ACC112 (cell line): ENCODE data around the gene SLAMF1.
"Not testable (repeated sequence)": the region's sequence is repeated elsewhere in the genome, so short reads cannot be mapped to it uniquely, and the experiment has no call there.

ENCODE experiments used
- H2AFZ ChIP-seq: fragments of 200-600 bp; sonication (generic); one replicate; pipeline ENCODE4 v1.6.0; 2017; ENCODE audit warnings: antibody characterized with exemption, low read length; ENCODE audit not compliant: unreplicated experiment
- H3K27ac ChIP-seq: fragments of 200-600 bp; sonication (generic); 2 replicates; pipeline ENCODE4 v1.5.1; 2014; ENCODE audit warnings: low read depth, mild to moderate bottlenecking, antibody characterized with exemption, low read length, moderate library complexity
- H3K27me3 ChIP-seq: fragments of 200-600 bp; sonication (generic); 2 replicates; pipeline ENCODE4 v1.6.1; 2014; ENCODE audit warnings: mild to moderate bottlenecking, antibody characterized with exemption, low read length, moderate library complexity, mixed read lengths; ENCODE audit not compliant: insufficient read depth
- H3K36me3 ChIP-seq: fragments of 200-600 bp; sonication (generic); 2 replicates; pipeline ENCODE4 v1.6.1; 2016; ENCODE audit warnings: mild to moderate bottlenecking, antibody characterized with exemption, low read length, moderate library complexity, mixed read lengths; ENCODE audit not compliant: insufficient read depth
- H3K4me1 ChIP-seq: fragments of 200-600 bp; sonication (generic); one replicate; pipeline ENCODE4 v1.6.1; 2016; ENCODE audit warnings: low read length, mixed read lengths; ENCODE audit not compliant: insufficient read depth, unreplicated experiment, control insufficient read depth
- H3K4me3 ChIP-seq: fragments of 200-600 bp; sonication (generic); 2 replicates; pipeline ENCODE4 v1.5.1; 2014; ENCODE audit warnings: mild to moderate bottlenecking, low read depth, low read length
- H3K79me2 ChIP-seq: fragments of 200-600 bp; sonication (generic); one replicate; pipeline ENCODE4 v1.6.0; 2016; ENCODE audit warnings: low read length; ENCODE audit not compliant: control insufficient read depth, unreplicated experiment, insufficient read depth

The SLAMF1 gene

GRCh38 chr1:160560045-160560705 is 86.7 kb downstream of the SLAMF1 start:
- Histone ChIP-seq H2AFZ (no peak overlapping the region), H3K79me2 (no peaks in the 10 kb centered on the region), H3K4me3 (no peak overlapping the region), H3K27me3 (peaks cover 22% of the 10 kb centered on the region; the same call in 1 of the 2 replicates), H3K27ac (no peak overlapping the region), H3K36me3 (no peaks in the 10 kb centered on the region), H3K4me1 (no peaks in the 10 kb centered on the region)

- not testable (repeated sequence) for H3K36me3 ChIP-seq, H3K4me3 ChIP-seq, H2AFZ ChIP-seq, H3K79me2 ChIP-seq, H3K4me1 ChIP-seq, H3K27ac ChIP-seq
- H3K27me3 ChIP-seq = peaks cover 22% of the 10 kb centered on the region; the same call in 1 of the 2 replicates
Observed at GRCh38 chr1:160559437-160559836, 87.4 kb downstream of the SLAMF1 start.

- H3K79me2 ChIP-seq = no peaks in the 10 kb centered on the region
- H3K4me3 ChIP-seq = no peak overlapping the region
- no peak overlapping the region for H3K27ac ChIP-seq
- H3K36me3 ChIP-seq = no peaks in the 10 kb centered on the region
- H3K4me1 ChIP-seq = no peaks in the 10 kb centered on the region
- peaks cover 21% of the 10 kb centered on the region; the same call in 1 of the 2 replicates for H3K27me3 ChIP-seq
- no peak overlapping the region for H2AFZ ChIP-seq
Observed at GRCh38 chr1:160558660-160559380, 88.0 kb downstream of the SLAMF1 start.
